WTC11 (cell line): Measurements from ENCODE around the gene TUBB. TPM values are rescaled to one million over a fixed set of nuclear protein-coding genes. Genes with fewer than 3 reads are reported as not detected.

Source experiments
- ATAC-seq: fragments of 200-7000 bp; cut with Tn5 transposase; 2 replicates; pipeline ENCODE4 v1.10.0; 2021; ENCODE audit warnings: mild to moderate bottlenecking, moderate library complexity
- CTCF ChIA-PET: fragments of 300-600 bp; sonication (Branson Sonifier 250); formaldehyde crosslinking; loops from one replicate; lab custom pipeline; 2021; ENCODE audit warnings: antibody characterized with exemption; lab: Charles Lee
- POLR2A ChIA-PET: fragments of 350-600 bp; sonication (Branson Sonifier 250); formaldehyde crosslinking; loops from one replicate; lab custom pipeline; 2021; ENCODE audit warnings: antibody characterized with exemption; lab: Charles Lee
- DNase-seq: peaks from one replicate; pipeline ENCODE4 v3.0.0; 2021; ENCODE audit warnings: low spot score
- H3K27ac Mint-ChIP-seq: 2 replicates; pipeline ENCODE4 v1.8.0; 2021; ENCODE audit warnings: mixed read lengths
- H3K27me3 Mint-ChIP-seq: 2 replicates; pipeline ENCODE4 v1.8.0; 2021; ENCODE audit warnings: low read depth, mild to moderate bottlenecking, moderate library complexity, mixed read lengths
- H3K36me3 Mint-ChIP-seq: 2 replicates; pipeline ENCODE4 v1.8.0; 2021; ENCODE audit warnings: mixed read lengths
- H3K4me1 Mint-ChIP-seq: 2 replicates; pipeline ENCODE4 v1.8.0; 2022; ENCODE audit warnings: mixed read lengths
- H3K4me3 Mint-ChIP-seq: 2 replicates; pipeline ENCODE4 v1.8.0; 2021; ENCODE audit warnings: mild to moderate bottlenecking, moderate library complexity, mixed read lengths
- H3K9me3 Mint-ChIP-seq: 2 replicates; pipeline ENCODE4 v1.8.0; 2021; ENCODE audit warnings: mixed read lengths
- CBFB ChIP-seq: sonication (generic); formaldehyde crosslinking; IDR thresholded peaks from 2 replicates; pipeline ENCODE4 v1.8.1; 2022; ENCODE audit warnings: mild to moderate bottlenecking, low read depth, missing genetic modification reagents
- ETV6 ChIP-seq: sonication (generic); formaldehyde crosslinking; IDR thresholded peaks from 2 replicates; pipeline ENCODE4 v1.8.1; 2022; ENCODE audit warnings: mild to moderate bottlenecking, missing genetic modification reagents
- FOXJ3 ChIP-seq: sonication (generic); formaldehyde crosslinking; IDR thresholded peaks from 2 replicates; pipeline ENCODE4 v1.9.0; 2021; ENCODE audit warnings: missing genetic modification reagents, mild to moderate bottlenecking, borderline replicate concordance
- FOXK1 ChIP-seq: sonication (generic); formaldehyde crosslinking; IDR thresholded peaks from 2 replicates; pipeline ENCODE4 v1.8.0; 2022; ENCODE audit warnings: mild to moderate bottlenecking, moderate library complexity, missing genetic modification reagents
- JAZF1 ChIP-seq: fragments of 250-450 bp; sonication (Bioruptor Pico); IDR thresholded peaks from 2 replicates; pipeline ENCODE4 v1.9.0; 2021; ENCODE audit warnings: moderate library complexity, mild to moderate bottlenecking, inconsistent platforms
- SMAD3 ChIP-seq: sonication (generic); formaldehyde crosslinking; IDR thresholded peaks from 2 replicates; pipeline ENCODE4 v1.8.0; 2022; ENCODE audit warnings: missing genetic modification reagents, mild to moderate bottlenecking, borderline replicate concordance
- SP1 ChIP-seq: sonication (generic); formaldehyde crosslinking; conservative IDR thresholded peaks from 2 replicates; pipeline ENCODE4 v1.8.1; 2022; ENCODE audit warnings: missing genetic modification reagents
- TEAD1 ChIP-seq: sonication (generic); formaldehyde crosslinking; IDR thresholded peaks from 2 replicates; pipeline ENCODE4 v1.8.0; 2022; ENCODE audit warnings: mild to moderate bottlenecking, missing genetic modification reagents
- ZBTB21 ChIP-seq: sonication (generic); formaldehyde crosslinking; IDR thresholded peaks from 2 replicates; pipeline ENCODE4 v1.8.1; 2023; ENCODE audit warnings: mild to moderate bottlenecking, missing genetic modification reagents, borderline replicate concordance
- ZNF317 ChIP-seq: sonication (generic); formaldehyde crosslinking; IDR thresholded peaks from 2 replicates; pipeline ENCODE4 v1.8.1; 2023; ENCODE audit warnings: low read depth, mild to moderate bottlenecking, moderate library complexity, missing genetic modification reagents, borderline replicate concordance
- ZNF396 ChIP-seq: fragments of 250-450 bp; sonication (Bioruptor Pico); IDR thresholded peaks from 2 replicates; pipeline ENCODE4 v1.8.0; 2021; ENCODE audit warnings: mild to moderate bottlenecking, moderate library complexity, borderline replicate concordance
- total RNA-seq: library from RNA; stranded (reverse); gene quantifications from 3 replicates; pipeline ENCODE4 v1.2.3, GENCODE V29; 2021
- TF ChIP-seq, protein P1 (sequence below): sonication (generic); formaldehyde crosslinking; IDR thresholded peaks from 2 replicates; pipeline ENCODE4 v1.8.1; 2023; ENCODE audit warnings: mild to moderate bottlenecking, missing genetic modification reagents, moderate library complexity
- TF ChIP-seq, protein P2 (sequence below): fragments of 250-450 bp; sonication (Bioruptor Pico); IDR thresholded peaks from 2 replicates; pipeline ENCODE4 v1.9.0; 2021; ENCODE audit warnings: mild to moderate bottlenecking, borderline replicate concordance
- TF ChIP-seq, protein P3 (sequence below): fragments of 250-450 bp; sonication (Bioruptor Pico); IDR thresholded peaks from 2 replicates; pipeline ENCODE4 v1.9.0; 2021; ENCODE audit warnings: moderate library complexity, mild to moderate bottlenecking, inconsistent platforms, borderline replicate concordance
- TF ChIP-seq, protein P4 (sequence below): sonication (generic); formaldehyde crosslinking; IDR thresholded peaks from 2 replicates; pipeline ENCODE4 v1.8.1; 2022; ENCODE audit warnings: missing genetic modification reagents, borderline replicate concordance
- TF ChIP-seq, protein P5 (sequence below): fragments of 250-450 bp; sonication (Bioruptor Pico); IDR thresholded peaks from 2 replicates; pipeline ENCODE4 v1.9.0; 2021; ENCODE audit warnings: mild to moderate bottlenecking
- TF ChIP-seq, protein P6 (sequence below): sonication (generic); formaldehyde crosslinking; IDR thresholded peaks from 2 replicates; pipeline ENCODE4 v1.8.1; 2022; ENCODE audit warnings: low read depth, missing genetic modification reagents, borderline replicate concordance
- TF ChIP-seq, protein P7 (sequence below): sonication (generic); formaldehyde crosslinking; conservative IDR thresholded peaks from 2 replicates; pipeline ENCODE4 v1.8.1; 2023; ENCODE audit warnings: mild to moderate bottlenecking, low read depth, missing genetic modification reagents, moderate library complexity
- TF ChIP-seq, protein P8 (sequence below): sonication (generic); formaldehyde crosslinking; conservative IDR thresholded peaks from 2 replicates; pipeline ENCODE4 v1.8.1; 2022; ENCODE audit warnings: mild to moderate bottlenecking, missing genetic modification reagents

Gene TUBB
- total RNA-seq, 1 experiment from 2014 or later: 1,503 TPM

DNA sequence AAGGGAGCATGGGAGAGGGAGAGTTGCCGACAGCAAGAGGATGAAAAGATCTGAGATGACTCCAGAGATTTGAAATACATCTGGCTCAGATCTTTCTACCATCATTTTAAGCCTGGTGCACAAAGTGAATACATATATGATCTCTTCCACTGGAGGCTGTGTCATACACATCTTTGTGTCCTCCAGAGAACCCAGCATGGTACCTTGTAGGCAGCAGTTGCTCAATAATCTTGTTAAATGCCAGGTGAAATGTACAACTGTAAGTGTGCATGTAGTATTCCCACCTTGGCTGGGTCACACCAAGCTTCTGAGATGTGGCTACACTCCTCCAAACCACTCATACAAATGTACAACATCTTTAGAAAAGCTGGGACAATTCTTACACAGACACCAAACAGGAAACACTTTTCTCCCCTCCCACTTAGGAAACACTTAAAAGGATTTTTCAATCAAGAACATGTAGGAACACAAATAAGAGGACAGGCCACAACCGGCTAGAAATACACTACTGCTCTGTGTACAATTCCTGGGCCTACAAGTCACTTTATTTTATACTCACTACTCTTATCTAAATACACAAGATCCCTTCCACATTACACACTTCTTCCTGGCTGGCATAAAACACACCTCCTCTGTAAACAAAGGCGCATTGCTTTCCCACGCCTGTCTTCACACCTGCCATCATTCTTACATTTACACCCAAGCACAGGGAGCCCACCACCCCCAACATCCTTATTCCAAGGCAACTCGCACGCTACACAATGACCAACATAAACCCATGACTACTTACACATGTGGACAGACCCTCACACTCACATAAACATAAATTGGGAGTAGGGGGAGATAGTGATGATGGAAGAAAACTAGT is 28.0 kb downstream of the TUBB start:
- H3K27me3 Mint-ChIP-seq: peaks cover 5% of the 10 kb centered on the region; the same call in 1 of the 2 replicates
- TF ChIP-seq TEAD1 (CRISPR knock-in tag) (no peak), ZNF317 (no peak), FOXJ3 (no peak), SMAD3 (no peak), FOXK1 (CRISPR knock-in tag) (no peak), ZBTB21 (CRISPR knock-in tag) (no peak), JAZF1 (CRISPR knock-in tag) (no peak)
- TF ChIP-seq, protein P1, sequence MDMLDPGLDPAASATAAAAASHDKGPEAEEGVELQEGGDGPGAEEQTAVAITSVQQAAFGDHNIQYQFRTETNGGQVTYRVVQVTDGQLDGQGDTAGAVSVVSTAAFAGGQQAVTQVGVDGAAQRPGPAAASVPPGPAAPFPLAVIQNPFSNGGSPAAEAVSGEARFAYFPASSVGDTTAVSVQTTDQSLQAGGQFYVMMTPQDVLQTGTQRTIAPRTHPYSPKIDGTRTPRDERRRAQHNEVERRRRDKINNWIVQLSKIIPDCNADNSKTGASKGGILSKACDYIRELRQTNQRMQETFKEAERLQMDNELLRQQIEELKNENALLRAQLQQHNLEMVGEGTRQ (CRISPR knock-in tag): no peak
- TF ChIP-seq, protein P2, sequence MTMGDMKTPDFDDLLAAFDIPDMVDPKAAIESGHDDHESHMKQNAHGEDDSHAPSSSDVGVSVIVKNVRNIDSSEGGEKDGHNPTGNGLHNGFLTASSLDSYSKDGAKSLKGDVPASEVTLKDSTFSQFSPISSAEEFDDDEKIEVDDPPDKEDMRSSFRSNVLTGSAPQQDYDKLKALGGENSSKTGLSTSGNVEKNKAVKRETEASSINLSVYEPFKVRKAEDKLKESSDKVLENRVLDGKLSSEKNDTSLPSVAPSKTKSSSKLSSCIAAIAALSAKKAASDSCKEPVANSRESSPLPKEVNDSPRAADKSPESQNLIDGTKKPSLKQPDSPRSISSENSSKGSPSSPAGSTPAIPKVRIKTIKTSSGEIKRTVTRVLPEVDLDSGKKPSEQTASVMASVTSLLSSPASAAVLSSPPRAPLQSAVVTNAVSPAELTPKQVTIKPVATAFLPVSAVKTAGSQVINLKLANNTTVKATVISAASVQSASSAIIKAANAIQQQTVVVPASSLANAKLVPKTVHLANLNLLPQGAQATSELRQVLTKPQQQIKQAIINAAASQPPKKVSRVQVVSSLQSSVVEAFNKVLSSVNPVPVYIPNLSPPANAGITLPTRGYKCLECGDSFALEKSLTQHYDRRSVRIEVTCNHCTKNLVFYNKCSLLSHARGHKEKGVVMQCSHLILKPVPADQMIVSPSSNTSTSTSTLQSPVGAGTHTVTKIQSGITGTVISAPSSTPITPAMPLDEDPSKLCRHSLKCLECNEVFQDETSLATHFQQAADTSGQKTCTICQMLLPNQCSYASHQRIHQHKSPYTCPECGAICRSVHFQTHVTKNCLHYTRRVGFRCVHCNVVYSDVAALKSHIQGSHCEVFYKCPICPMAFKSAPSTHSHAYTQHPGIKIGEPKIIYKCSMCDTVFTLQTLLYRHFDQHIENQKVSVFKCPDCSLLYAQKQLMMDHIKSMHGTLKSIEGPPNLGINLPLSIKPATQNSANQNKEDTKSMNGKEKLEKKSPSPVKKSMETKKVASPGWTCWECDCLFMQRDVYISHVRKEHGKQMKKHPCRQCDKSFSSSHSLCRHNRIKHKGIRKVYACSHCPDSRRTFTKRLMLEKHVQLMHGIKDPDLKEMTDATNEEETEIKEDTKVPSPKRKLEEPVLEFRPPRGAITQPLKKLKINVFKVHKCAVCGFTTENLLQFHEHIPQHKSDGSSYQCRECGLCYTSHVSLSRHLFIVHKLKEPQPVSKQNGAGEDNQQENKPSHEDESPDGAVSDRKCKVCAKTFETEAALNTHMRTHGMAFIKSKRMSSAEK (CRISPR knock-in tag): no peak
- TF ChIP-seq, protein P3, sequence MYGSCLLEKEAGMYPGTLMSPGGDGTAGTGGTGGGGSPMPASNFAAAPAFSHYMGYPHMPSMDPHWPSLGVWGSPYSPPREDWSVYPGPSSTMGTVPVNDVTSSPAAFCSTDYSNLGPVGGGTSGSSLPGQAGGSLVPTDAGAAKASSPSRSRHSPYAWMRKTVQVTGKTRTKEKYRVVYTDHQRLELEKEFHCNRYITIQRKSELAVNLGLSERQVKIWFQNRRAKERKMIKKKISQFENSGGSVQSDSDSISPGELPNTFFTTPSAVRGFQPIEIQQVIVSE: no peak
- TF ChIP-seq, all 79 proteins: peak for 0
- Mint-ChIP-seq H3K36me3 (peaks cover 8% of the 10 kb centered on the region), H3K4me1 (peaks cover 23% of the 10 kb centered on the region), H3K9me3 (no peaks in the 10 kb centered on the region), H3K27ac (no peak overlapping the region), H3K4me3 (no peak overlapping the region)
- ATAC-seq: no peak
- ChIA-PET CTCF (interaction anchor here (0.5 to 1.5 kb wide), 2 partner anchors 29 to 76 kb away, joined by 3 read pairs; partner anchors contain the start of gene DHX16), POLR2A (no interaction called here)
- no peak for DNase-seq

DNA sequence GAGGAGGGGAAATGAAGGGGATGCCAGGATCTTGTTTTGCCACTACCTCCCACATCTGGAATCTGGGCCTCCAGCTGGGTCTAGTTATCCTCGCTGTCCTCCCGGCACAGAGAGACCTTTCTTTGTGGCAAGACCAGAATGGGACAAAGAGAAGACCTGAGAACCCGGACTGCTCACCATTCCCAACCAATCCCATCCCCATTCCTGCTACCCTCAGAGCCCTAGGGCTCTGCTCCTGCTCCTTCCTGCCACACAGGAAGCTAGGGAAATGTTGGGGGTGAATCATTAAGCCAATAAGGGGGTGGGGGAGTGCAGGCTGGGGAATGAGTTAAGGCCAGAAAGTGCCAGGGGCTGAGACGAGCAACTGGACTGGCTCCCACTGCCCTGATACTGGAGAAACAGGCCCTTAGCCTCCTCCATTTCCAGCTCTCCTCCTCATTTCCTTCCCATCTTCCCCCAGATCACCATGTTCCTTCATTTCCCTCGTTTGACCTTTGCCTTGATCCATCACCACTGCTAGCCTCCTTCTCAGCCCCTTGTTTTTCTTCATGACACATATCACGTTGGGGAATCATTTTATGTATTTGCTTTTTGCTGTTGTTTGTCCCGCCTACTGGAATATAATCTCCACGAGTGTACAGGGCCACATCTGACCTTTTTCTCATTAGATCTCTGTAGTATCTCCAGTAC is 28.8 kb downstream of the TUBB start:
- no peaks in the 10 kb centered on the region for H3K9me3 Mint-ChIP-seq
- ATAC-seq (no peak), DNase-seq (no peak)
- POLR2A ChIA-PET: no interaction called here
- no peaks in the 10 kb centered on the region for H3K36me3 Mint-ChIP-seq
- CTCF ChIA-PET: interaction anchor here (0.7 to 1.5 kb wide), 4 partner anchors 15 to 338 kb away, joined by 3 to 4 read pairs (median 3); no protein-coding TSS in a partner anchor
- H3K4me1 Mint-ChIP-seq: peaks cover 21% of the 10 kb centered on the region
- peaks cover 2% of the 10 kb centered on the region; the same call in 1 of the 2 replicates for H3K27me3 Mint-ChIP-seq
- H3K27ac Mint-ChIP-seq: no peak overlapping the region
- no peak overlapping the region for H3K4me3 Mint-ChIP-seq
- TF ChIP-seq, protein P4, sequence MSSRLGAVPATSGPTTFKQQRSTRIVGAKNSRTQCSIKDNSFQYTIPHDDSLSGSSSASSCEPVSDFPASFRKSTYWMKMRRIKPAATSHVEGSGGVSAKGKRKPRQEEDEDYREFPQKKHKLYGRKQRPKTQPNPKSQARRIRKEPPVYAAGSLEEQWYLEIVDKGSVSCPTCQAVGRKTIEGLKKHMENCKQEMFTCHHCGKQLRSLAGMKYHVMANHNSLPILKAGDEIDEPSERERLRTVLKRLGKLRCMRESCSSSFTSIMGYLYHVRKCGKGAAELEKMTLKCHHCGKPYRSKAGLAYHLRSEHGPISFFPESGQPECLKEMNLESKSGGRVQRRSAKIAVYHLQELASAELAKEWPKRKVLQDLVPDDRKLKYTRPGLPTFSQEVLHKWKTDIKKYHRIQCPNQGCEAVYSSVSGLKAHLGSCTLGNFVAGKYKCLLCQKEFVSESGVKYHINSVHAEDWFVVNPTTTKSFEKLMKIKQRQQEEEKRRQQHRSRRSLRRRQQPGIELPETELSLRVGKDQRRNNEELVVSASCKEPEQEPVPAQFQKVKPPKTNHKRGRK (CRISPR knock-in tag): no peak
- TF ChIP-seq CBFB (no peak), ETV6 (CRISPR knock-in tag) (no peak), SP1 (CRISPR knock-in tag) (no peak), ZNF396 (CRISPR knock-in tag) (no peak)
- TF ChIP-seq, protein P5, sequence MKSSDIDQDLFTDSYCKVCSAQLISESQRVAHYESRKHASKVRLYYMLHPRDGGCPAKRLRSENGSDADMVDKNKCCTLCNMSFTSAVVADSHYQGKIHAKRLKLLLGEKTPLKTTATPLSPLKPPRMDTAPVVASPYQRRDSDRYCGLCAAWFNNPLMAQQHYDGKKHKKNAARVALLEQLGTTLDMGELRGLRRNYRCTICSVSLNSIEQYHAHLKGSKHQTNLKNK (CRISPR knock-in tag): no peak
- TF ChIP-seq, protein P6, sequence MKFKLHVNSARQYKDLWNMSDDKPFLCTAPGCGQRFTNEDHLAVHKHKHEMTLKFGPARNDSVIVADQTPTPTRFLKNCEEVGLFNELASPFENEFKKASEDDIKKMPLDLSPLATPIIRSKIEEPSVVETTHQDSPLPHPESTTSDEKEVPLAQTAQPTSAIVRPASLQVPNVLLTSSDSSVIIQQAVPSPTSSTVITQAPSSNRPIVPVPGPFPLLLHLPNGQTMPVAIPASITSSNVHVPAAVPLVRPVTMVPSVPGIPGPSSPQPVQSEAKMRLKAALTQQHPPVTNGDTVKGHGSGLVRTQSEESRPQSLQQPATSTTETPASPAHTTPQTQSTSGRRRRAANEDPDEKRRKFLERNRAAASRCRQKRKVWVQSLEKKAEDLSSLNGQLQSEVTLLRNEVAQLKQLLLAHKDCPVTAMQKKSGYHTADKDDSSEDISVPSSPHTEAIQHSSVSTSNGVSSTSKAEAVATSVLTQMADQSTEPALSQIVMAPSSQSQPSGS (CRISPR knock-in tag): no peak
- TF ChIP-seq, protein P7, sequence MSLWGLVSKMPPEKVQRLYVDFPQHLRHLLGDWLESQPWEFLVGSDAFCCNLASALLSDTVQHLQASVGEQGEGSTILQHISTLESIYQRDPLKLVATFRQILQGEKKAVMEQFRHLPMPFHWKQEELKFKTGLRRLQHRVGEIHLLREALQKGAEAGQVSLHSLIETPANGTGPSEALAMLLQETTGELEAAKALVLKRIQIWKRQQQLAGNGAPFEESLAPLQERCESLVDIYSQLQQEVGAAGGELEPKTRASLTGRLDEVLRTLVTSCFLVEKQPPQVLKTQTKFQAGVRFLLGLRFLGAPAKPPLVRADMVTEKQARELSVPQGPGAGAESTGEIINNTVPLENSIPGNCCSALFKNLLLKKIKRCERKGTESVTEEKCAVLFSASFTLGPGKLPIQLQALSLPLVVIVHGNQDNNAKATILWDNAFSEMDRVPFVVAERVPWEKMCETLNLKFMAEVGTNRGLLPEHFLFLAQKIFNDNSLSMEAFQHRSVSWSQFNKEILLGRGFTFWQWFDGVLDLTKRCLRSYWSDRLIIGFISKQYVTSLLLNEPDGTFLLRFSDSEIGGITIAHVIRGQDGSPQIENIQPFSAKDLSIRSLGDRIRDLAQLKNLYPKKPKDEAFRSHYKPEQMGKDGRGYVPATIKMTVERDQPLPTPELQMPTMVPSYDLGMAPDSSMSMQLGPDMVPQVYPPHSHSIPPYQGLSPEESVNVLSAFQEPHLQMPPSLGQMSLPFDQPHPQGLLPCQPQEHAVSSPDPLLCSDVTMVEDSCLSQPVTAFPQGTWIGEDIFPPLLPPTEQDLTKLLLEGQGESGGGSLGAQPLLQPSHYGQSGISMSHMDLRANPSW (CRISPR knock-in tag): no peak
- TF ChIP-seq, protein P8, sequence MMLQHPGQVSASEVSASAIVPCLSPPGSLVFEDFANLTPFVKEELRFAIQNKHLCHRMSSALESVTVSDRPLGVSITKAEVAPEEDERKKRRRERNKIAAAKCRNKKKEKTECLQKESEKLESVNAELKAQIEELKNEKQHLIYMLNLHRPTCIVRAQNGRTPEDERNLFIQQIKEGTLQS (CRISPR knock-in tag): no peak
